ENCODE data around the gene SYT1.

Gene SYT1

DNA sequence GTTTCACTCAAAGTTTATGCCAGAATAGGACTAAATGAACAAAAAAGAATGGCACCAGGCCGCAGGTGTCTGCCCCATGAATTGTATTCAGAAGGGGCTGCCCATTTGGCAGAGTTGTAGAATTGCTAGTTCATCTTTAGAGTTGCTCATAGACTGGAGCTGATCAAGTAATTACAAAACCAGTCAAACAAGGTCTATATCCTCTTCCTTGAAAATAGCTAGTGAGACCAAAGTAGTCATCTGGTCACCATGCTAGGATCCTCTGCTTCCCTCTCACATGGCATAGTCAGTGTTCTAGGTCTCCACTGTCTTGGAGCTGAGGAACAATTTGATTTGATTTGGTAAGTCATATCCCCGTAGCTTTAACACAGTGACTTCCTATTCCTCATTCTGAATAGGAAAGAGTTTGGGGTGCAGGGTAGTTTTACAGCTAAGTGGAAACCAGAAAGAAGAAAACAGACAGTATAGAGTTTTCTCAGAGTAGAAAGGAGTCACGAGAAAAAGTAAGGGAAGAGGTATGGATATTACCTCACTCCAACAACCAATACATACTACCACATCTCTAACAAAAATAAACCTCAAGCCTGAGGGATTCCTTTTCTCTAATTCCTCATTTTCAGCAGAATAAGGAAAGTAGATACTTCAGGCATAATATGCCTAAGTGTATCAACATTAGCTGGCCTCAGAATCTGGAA lies 574.1 kb downstream of the SYT1 start:
- no peak for DNase-seq (ENCODE audit: extremely low spot score)
- CTCF ChIA-PET: interaction anchor here (0.7 kb wide), 1 partner anchor 299 kb away, joined by 3 read pairs; no protein-coding TSS in a partner anchor
- POLR2A ChIA-PET: no interaction called here
- no peak for TF ChIP-seq SUZ12 (IDR thresholded peaks at IDR 0.05)
- TF ChIP-seq TARDBP (IDR thresholded peaks at IDR 0.05): no peak
- no peak for TF ChIP-seq ELF4 (IDR thresholded peaks at IDR 0.05)
- TF ChIP-seq FOXM1 (IDR thresholded peaks at IDR 0.05; ENCODE audit: borderline replicate concordance): no peak
- TF ChIP-seq, protein P1, sequence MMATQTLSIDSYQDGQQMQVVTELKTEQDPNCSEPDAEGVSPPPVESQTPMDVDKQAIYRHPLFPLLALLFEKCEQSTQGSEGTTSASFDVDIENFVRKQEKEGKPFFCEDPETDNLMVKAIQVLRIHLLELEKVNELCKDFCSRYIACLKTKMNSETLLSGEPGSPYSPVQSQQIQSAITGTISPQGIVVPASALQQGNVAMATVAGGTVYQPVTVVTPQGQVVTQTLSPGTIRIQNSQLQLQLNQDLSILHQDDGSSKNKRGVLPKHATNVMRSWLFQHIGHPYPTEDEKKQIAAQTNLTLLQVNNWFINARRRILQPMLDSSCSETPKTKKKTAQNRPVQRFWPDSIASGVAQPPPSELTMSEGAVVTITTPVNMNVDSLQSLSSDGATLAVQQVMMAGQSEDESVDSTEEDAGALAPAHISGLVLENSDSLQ (IDR thresholded peaks at IDR 0.05): no peak
- TF ChIP-seq FOXK2 (IDR thresholded peaks at IDR 0.05): no peak
- no peak for TF ChIP-seq ZNF384 (IDR thresholded peaks at IDR 0.05)
- no peak for TF ChIP-seq BHLHE40 (IDR thresholded peaks at IDR 0.05; ENCODE audit: borderline replicate concordance)
- no peak for TF ChIP-seq LEF1 (IDR thresholded peaks at IDR 0.05; ENCODE audit: borderline replicate concordance)
- no peak for TF ChIP-seq FOXA1 (IDR thresholded peaks at IDR 0.05)
- TF ChIP-seq SP1 (IDR thresholded peaks at IDR 0.05): no peak
- TF ChIP-seq CTBP1 (IDR thresholded peaks at IDR 0.05; ENCODE audit: borderline replicate concordance): no peak
- TF ChIP-seq ARNT (IDR thresholded peaks at IDR 0.05): no peak
- TF ChIP-seq L3MBTL2 (conservative IDR thresholded peaks at IDR 0.05): no peak
- no peak for TF ChIP-seq NFRKB (IDR thresholded peaks at IDR 0.05)

DNA sequence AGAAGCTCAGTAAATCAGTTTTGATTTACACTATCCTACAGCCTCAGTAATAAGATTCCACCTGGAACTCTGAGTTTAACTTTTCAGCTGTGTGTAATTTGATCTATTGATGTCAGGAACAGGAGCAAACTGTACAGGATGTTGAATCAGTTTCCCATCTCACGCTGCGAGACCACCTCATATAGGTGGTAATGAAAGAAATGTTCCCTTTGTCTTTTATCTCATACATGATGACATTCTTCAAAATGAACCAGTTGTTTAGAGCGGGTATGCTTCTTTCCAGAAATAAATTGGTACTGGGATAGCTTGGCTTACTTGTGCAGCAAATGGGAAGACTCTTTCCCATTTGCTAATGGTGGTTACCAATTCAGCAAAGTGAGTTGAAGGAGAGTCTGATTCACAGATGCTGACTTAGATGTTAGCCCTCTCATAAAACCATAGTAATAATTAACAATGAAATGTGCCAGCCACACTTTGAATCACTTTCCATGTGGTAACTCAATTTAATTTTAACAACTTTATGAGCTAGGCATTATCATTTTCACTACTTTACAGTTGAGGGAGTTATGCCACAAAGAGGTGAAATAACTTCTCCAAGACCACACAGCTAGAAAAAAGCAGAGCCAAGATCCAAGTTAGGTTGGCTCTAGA lies 574.7 kb downstream of the SYT1 start:
- DNase-seq (ENCODE audit: extremely low spot score): no peak
- TF ChIP-seq CTBP1 (IDR thresholded peaks at IDR 0.05; ENCODE audit: borderline replicate concordance): no peak
- no peak for TF ChIP-seq FOXM1 (IDR thresholded peaks at IDR 0.05; ENCODE audit: borderline replicate concordance)
- no peak for TF ChIP-seq BHLHE40 (IDR thresholded peaks at IDR 0.05; ENCODE audit: borderline replicate concordance)
- no peak for TF ChIP-seq FOXA1 (IDR thresholded peaks at IDR 0.05)
- TF ChIP-seq, protein P1 (IDR thresholded peaks at IDR 0.05): no peak
- TF ChIP-seq LEF1 (IDR thresholded peaks at IDR 0.05; ENCODE audit: borderline replicate concordance): no peak
- TF ChIP-seq FOXK2 (IDR thresholded peaks at IDR 0.05): no peak
- no peak for TF ChIP-seq SUZ12 (IDR thresholded peaks at IDR 0.05)
- no peak for TF ChIP-seq SP1 (IDR thresholded peaks at IDR 0.05)
- POLR2A ChIA-PET: no interaction called here
- CTCF ChIA-PET: interaction anchor here (0.7 kb wide), 1 partner anchor 299 kb away, joined by 3 read pairs; no protein-coding TSS in a partner anchor

DNA sequence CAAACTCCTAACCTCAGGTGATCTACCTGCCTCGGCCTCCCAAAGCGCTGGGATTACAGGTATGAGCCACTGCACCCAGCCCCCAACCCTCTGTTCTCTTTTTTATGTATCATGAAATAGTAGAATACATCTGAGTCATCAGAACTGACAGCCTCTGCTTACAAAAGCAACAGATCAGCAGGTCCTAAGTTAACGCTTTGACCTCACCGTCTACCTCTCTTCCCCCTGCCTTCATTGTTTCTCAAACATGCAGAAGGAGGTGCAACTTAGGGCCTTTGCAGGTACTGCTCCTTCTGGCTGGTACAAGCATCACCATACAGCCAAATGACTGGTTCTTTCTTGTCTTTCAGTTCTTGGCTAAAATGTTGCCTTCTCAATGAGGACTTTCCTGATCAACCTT lies 577.0 kb downstream of the SYT1 start:
- TF ChIP-seq SP1 (IDR thresholded peaks at IDR 0.05) (no peak), SUZ12 (IDR thresholded peaks at IDR 0.05) (no peak), TARDBP (IDR thresholded peaks at IDR 0.05) (no peak), LEF1 (IDR thresholded peaks at IDR 0.05; ENCODE audit: borderline replicate concordance) (no peak)
- ChIA-PET CTCF (no interaction called here), POLR2A (no interaction called here)
- DNase-seq (ENCODE audit: extremely low spot score): no peak

DNA sequence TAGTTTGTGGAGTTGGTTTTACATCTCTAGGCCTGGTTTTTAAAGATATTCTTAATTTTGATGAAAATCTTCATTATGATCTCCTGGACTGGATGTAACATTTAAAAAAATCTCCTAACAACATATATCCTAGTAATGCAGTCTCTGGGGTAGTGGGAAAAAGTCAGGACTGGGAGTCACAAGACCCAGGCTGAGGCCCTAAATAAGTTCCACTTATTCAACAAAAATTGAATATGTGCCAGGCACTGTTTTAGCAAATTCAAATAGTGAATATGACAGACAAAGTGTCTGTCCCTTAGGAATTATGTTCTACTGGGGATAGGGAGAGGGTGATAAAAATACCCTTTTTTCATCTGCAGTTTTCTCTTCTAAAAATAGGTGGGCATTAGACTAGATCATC lies 577.8 kb downstream of the SYT1 start:
- CTCF ChIA-PET: interaction anchor here (0.6 kb wide), 1 partner anchor 777 kb away, joined by 3 read pairs; no protein-coding TSS in a partner anchor
- no peak for TF ChIP-seq HDGF (IDR thresholded peaks at IDR 0.05; ENCODE audit: borderline replicate concordance)
- no peak for TF ChIP-seq LEF1 (IDR thresholded peaks at IDR 0.05; ENCODE audit: borderline replicate concordance)
- no peak for TF ChIP-seq SUZ12 (IDR thresholded peaks at IDR 0.05)
- TF ChIP-seq ARNT (IDR thresholded peaks at IDR 0.05): no peak
- TF ChIP-seq, protein P1 (IDR thresholded peaks at IDR 0.05): no peak
- TF ChIP-seq L3MBTL2 (conservative IDR thresholded peaks at IDR 0.05): no peak
- TF ChIP-seq FOXK2 (IDR thresholded peaks at IDR 0.05): no peak
- TF ChIP-seq NFRKB (IDR thresholded peaks at IDR 0.05): no peak
- TF ChIP-seq ZNF384 (IDR thresholded peaks at IDR 0.05): no peak
- no peak for TF ChIP-seq ELF4 (IDR thresholded peaks at IDR 0.05)
- TF ChIP-seq CTBP1 (IDR thresholded peaks at IDR 0.05; ENCODE audit: borderline replicate concordance): no peak
- TF ChIP-seq TARDBP (IDR thresholded peaks at IDR 0.05): no peak
- no peak for TF ChIP-seq BHLHE40 (IDR thresholded peaks at IDR 0.05; ENCODE audit: borderline replicate concordance)
- no peak for TF ChIP-seq SP1 (IDR thresholded peaks at IDR 0.05)
- POLR2A ChIA-PET: no interaction called here
- no peak for DNase-seq (ENCODE audit: extremely low spot score)

DNA sequence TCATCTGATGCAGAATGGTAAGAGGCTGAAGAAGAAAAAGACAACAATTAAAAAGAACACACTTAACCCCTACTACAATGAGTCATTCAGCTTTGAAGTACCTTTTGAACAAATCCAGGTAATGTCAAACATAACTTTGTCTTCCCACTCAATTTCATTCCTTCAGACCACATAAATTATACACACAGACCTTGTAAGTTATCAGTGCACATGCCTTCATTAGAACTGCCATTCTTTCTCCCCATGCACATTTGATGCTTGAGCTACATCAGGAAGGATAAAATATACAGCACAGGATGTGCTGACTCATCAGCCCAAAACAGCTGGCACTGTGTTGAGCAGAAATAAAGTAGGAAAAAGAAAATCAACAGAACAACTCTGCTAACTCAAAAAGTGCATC lies 579.5 kb downstream of the SYT1 start:
- DNase-seq (ENCODE audit: extremely low spot score): no peak
- TF ChIP-seq ZNF384 (IDR thresholded peaks at IDR 0.05): no peak
- TF ChIP-seq, protein P1 (IDR thresholded peaks at IDR 0.05): no peak
- CTCF ChIA-PET: no interaction called here
- POLR2A ChIA-PET: no interaction called here

DNA sequence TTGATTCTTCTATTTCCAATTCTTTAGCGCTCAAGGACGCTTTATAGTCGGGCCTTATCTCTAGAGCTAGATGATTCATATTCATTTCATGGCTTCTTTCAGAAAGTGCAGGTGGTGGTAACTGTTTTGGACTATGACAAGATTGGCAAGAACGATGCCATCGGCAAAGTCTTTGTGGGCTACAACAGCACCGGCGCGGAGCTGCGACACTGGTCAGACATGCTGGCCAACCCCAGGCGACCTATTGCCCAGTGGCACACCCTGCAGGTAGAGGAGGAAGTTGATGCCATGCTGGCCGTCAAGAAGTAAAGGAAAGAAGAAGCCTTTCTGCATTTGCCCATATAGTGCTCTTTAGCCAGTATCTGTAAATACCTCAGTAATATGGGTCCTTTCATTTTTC lies 584.2 kb downstream of the SYT1 start:
- ChIA-PET POLR2A (no interaction called here), CTCF (no interaction called here)
- TF ChIP-seq ZNF384 (IDR thresholded peaks at IDR 0.05) (no peak), L3MBTL2 (conservative IDR thresholded peaks at IDR 0.05) (no peak), FOXA1 (IDR thresholded peaks at IDR 0.05) (no peak), TARDBP (IDR thresholded peaks at IDR 0.05) (no peak), FOXK2 (IDR thresholded peaks at IDR 0.05) (no peak), NFRKB (IDR thresholded peaks at IDR 0.05) (no peak), BHLHE40 (IDR thresholded peaks at IDR 0.05; ENCODE audit: borderline replicate concordance) (no peak), FOXM1 (IDR thresholded peaks at IDR 0.05; ENCODE audit: borderline replicate concordance) (no peak)
- no peak for DNase-seq (ENCODE audit: extremely low spot score)
